Hepatocyte (in vitro differentiated cells): ENCODE data around the gene RBBP6.

Experiments used
- EZH2phosphoT487 ChIP-seq: fragments of 200-600 bp; sonication (generic); IDR thresholded peaks from one replicate; pipeline ENCODE4 v1.6.1; 2018; ENCODE audit warnings: antibody characterized with exemption, mild to moderate bottlenecking, low read depth, moderate library complexity; ENCODE audit not compliant: unreplicated experiment, severe bottlenecking
- TF ChIP-seq, protein P1 (sequence below): fragments of 200-600 bp; sonication (generic); IDR thresholded peaks from 2 replicates; pipeline ENCODE4 v1.5.1; 2016; ENCODE audit warnings: antibody characterized with exemption, mild to moderate bottlenecking; ENCODE audit not compliant: poor library complexity

DNA sequence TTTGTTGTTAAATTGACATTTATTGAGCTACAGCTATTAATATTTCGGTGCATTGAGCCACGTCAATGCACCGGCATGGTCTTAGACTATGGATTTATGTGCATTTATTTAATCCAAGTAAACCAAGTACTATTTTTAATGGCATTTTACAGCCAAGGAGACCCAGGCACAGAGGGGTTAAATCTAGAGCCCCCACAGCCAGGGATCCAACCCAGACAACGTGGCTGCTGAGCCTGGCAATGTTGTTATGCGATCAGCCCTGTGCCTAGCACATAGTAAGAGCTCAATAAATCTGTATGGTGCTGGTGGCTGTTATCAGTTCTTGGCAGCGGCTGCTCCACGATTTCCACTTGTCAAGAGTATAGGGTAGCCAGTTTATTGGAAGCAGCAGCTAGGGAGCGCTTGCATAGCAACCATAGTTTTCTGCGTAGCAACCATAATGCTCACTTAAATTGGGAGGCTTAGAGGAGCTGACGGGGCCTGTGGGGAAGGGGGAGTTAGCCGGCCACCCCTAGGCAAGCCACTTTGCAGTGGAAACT lies 541 bp upstream of the RBBP6 start:
- TF ChIP-seq EZH2phosphoT487, result no peak
- TF ChIP-seq, protein P1, sequence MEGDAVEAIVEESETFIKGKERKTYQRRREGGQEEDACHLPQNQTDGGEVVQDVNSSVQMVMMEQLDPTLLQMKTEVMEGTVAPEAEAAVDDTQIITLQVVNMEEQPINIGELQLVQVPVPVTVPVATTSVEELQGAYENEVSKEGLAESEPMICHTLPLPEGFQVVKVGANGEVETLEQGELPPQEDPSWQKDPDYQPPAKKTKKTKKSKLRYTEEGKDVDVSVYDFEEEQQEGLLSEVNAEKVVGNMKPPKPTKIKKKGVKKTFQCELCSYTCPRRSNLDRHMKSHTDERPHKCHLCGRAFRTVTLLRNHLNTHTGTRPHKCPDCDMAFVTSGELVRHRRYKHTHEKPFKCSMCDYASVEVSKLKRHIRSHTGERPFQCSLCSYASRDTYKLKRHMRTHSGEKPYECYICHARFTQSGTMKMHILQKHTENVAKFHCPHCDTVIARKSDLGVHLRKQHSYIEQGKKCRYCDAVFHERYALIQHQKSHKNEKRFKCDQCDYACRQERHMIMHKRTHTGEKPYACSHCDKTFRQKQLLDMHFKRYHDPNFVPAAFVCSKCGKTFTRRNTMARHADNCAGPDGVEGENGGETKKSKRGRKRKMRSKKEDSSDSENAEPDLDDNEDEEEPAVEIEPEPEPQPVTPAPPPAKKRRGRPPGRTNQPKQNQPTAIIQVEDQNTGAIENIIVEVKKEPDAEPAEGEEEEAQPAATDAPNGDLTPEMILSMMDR, result no peak
